ENCODE measurements around the gene ERI3. TPM values are rescaled to one million over a fixed set of nuclear protein-coding genes. Genes with fewer than 3 reads are reported as not detected.

The ERI3 gene
- total RNA-seq, 1 experiment from 2014 or later = 74.2 TPM

- ChIA-PET CTCF (no interaction called here), RAD21 (ENCODE audit: low non-redundant PET in 1 of 2, low total read pairs in 2 of 2, uncharacterized antibody in 2 of 2, unreplicated experiment in 2 of 2) (no interaction called here), POLR2A (no interaction called here)
- Histone ChIP-seq H3K9me2 (ENCODE audit: insufficient read depth) (no peaks in the 10 kb centered on the region), H3K27ac (ENCODE audit: low read depth, low read length) (no peak overlapping the region), H3K4me3 (replicated peaks in 1 of 2; ENCODE audit: low read depth in 1 of 2, low read length in 2 of 2) (no peak overlapping the region), H3K36me3 (ENCODE audit: control insufficient read depth in 1 of 2, insufficient read depth in 2 of 2, low read length in 2 of 2) (no peaks in the 10 kb centered on the region), H3K9me3 (ENCODE audit: control insufficient read depth in 1 of 2, insufficient read depth in 1 of 2, low read depth in 1 of 2, low read length in 2 of 2) (no peaks in the 10 kb centered on the region), H4K20me1 (ENCODE audit: insufficient read depth) (no peaks in the 10 kb centered on the region), H3K27me3 (ENCODE audit: insufficient read depth, low read length) (no peaks in the 10 kb centered on the region), H3K79me2 (ENCODE audit: insufficient read depth, low read length) (no peaks in the 10 kb centered on the region), H3K9ac (ENCODE audit: low read length) (no peak overlapping the region), H3K4me1 (ENCODE audit: control insufficient read depth in 1 of 2, insufficient read depth in 2 of 2, low read length in 2 of 2) (no peaks in the 10 kb centered on the region), H3K4me2 (ENCODE audit: low read length) (no peak overlapping the region), H2AFZ (ENCODE audit: low read depth, low read length, poor library complexity, severe bottlenecking) (no peak overlapping the region)
- ATAC-seq (no peak), DNase-seq (ENCODE audit: low read depth, low spot score) (no peak)
- no TSS peak for BruUV-seq (replicated peaks)
- TF ChIP-seq POLR2AphosphoS5 (IDR thresholded peaks at IDR 0.05; ENCODE audit: low read depth, low read length) (no peak), RAD21 (IDR thresholded peaks at IDR 0.05; ENCODE audit: low read depth) (no peak), SP1 (IDR thresholded peaks at IDR 0.05; ENCODE audit: low read depth) (no peak), EGR1 (IDR thresholded peaks at IDR 0.05; ENCODE audit: low read depth) (no peak), EZH2phosphoT487 (IDR thresholded peaks at IDR 0.05; ENCODE audit: borderline replicate concordance) (no peak), CTCF (IDR thresholded peaks at IDR 0.05 in 2 of 3, conservative IDR thresholded peaks at IDR 0.05 in 1 of 3; ENCODE audit: borderline replicate concordance in 1 of 3, insufficient read depth in 1 of 3, low read depth in 2 of 3, low read length in 2 of 3) (no peak), POLR2A (IDR thresholded peaks at IDR 0.05; ENCODE audit: borderline replicate concordance, extremely low read depth, insufficient read depth, insufficient read length) (no peak), EZH2 (IDR thresholded peaks at IDR 0.05) (no peak), MAX (IDR thresholded peaks at IDR 0.05) (no peak), FOSL1 (IDR thresholded peaks at IDR 0.05; ENCODE audit: low read depth) (no peak), ELF1 (IDR thresholded peaks at IDR 0.05; ENCODE audit: borderline replicate concordance, low read depth) (no peak), SIN3A (IDR thresholded peaks at IDR 0.05; ENCODE audit: low read depth) (no peak), JUND (IDR thresholded peaks at IDR 0.05) (no peak), ZFX (IDR thresholded peaks at IDR 0.05) (no peak), YY1 (IDR thresholded peaks at IDR 0.05; ENCODE audit: extremely low read depth, insufficient replicate concordance, low read depth, low read length) (no peak), ZBTB33 (IDR thresholded peaks at IDR 0.05; ENCODE audit: extremely low read depth, insufficient replicate concordance, low read length) (no peak), TCF7L2 (IDR thresholded peaks at IDR 0.05; ENCODE audit: borderline replicate concordance, extremely low read depth, insufficient read depth, insufficient read length) (no peak)
- intact Hi-C loops (cut with micrococcal nuclease) = no loop called here
Observed at GRCh38 chr1:44261962-44262361, 93.1 kb downstream of the ERI3 start.

All from HCT116 (cell line).